ENCODE results near the gene SPATS2L. TPM values are rescaled to one million over a fixed set of nuclear protein-coding genes. Genes with fewer than 3 reads are reported as not detected.

SPATS2L gene
- polyA plus RNA-seq, 1 of the 3 experiments (the other 2 are of a cell fraction): 86.8 TPM

GRCh38 chr2:200335657-200336056, 29.2 kb downstream of the SPATS2L start:
- H3K4me3 ChIP-seq (ENCODE audit: low read depth in 2 of 2, low read length in 1 of 2): no peak overlapping the region
- H3K4me1 ChIP-seq (ENCODE audit: control insufficient read depth in 1 of 2, insufficient read depth in 2 of 2, low read depth in 1 of 2, low read length in 1 of 2): peaks cover 2 to 6% of the 10 kb centered on the region in 2 experiments; a peak in 2 of 4 replicates
- H3K36me3 ChIP-seq (replicated peaks in 1 of 2; ENCODE audit: control insufficient read depth in 1 of 2, insufficient read depth in 2 of 2, low read length in 1 of 2): peaks cover 0 to 26% of the 10 kb centered on the region in 2 experiments
- peaks cover 95% of the 10 kb centered on the region for H3K79me2 ChIP-seq (ENCODE audit: insufficient read depth)
- no peaks in the 10 kb centered on the region for H3K27me3 ChIP-seq (ENCODE audit: insufficient read depth)
- H3K4me2 ChIP-seq: no peak overlapping the region; the same call in 1 of the 2 replicates
- ChIA-PET POLR2A (no interaction called here), CTCF (interaction anchor here (0.5 kb wide), 1 partner anchor 403 kb away, joined by 3 read pairs; no protein-coding TSS in a partner anchor)
- H4K20me1 ChIP-seq (ENCODE audit: insufficient read depth): peaks cover 11% of the 10 kb centered on the region; the same call in 1 of the 2 replicates
- no peak overlapping the region for H3K27ac ChIP-seq (ENCODE audit: low read depth in 2 of 2, low read length in 1 of 2)
- H2AFZ ChIP-seq (ENCODE audit: low read depth): no peak overlapping the region
- H3F3A ChIP-seq (replicated peaks; ENCODE audit: insufficient read depth): peaks cover 4% of the 10 kb centered on the region
- TF ChIP-seq REST (IDR thresholded peaks at IDR 0.05; ENCODE audit: low read depth, low read length) (no peak), EP300 (IDR thresholded peaks at IDR 0.05; ENCODE audit: borderline replicate concordance in 1 of 2, low read depth in 1 of 2, low read length in 1 of 2) (no peak), USF1 (IDR thresholded peaks at IDR 0.05; ENCODE audit: borderline replicate concordance, low read depth) (no peak), RAD21 (IDR thresholded peaks at IDR 0.05; ENCODE audit: low read length) (no peak), TAF1 (IDR thresholded peaks at IDR 0.05; ENCODE audit: borderline replicate concordance, low read depth, low read length) (no peak), FOSL2 (IDR thresholded peaks at IDR 0.05; ENCODE audit: borderline replicate concordance, low read depth) (no peak), NRF1 (IDR thresholded peaks at IDR 0.05; ENCODE audit: low read depth, low read length) (no peak), EZH2phosphoT487 (IDR thresholded peaks at IDR 0.05; ENCODE audit: borderline replicate concordance, low read depth) (no peak), JUND (IDR thresholded peaks at IDR 0.05) (no peak), MEF2A (IDR thresholded peaks at IDR 0.05; ENCODE audit: borderline replicate concordance, low read depth) (no peak), FOXM1 (IDR thresholded peaks at IDR 0.05; ENCODE audit: low read depth) (no peak), MAX (IDR thresholded peaks at IDR 0.05; ENCODE audit: low read depth) (no peak), RCOR1 (IDR thresholded peaks at IDR 0.05; ENCODE audit: low read length) (no peak), IRF3 (IDR thresholded peaks at IDR 0.05; ENCODE audit: low read depth, low read length) (no peak), USF2 (IDR thresholded peaks at IDR 0.05; ENCODE audit: borderline replicate concordance, low read depth, low read length) (no peak)
- H3K9me3 ChIP-seq: no peaks in the 10 kb centered on the region
- H3K9ac ChIP-seq: no peak overlapping the region
- DNase-seq: no peak
- WGBS (ENCODE audit: low lambda C conversion rate): 100% methylated on average over 2 of the region's 2 CpGs
- H3K9me2 ChIP-seq: no peaks in the 10 kb centered on the region
